Upper lobe of right lung (tissue), 1 donor: ENCODE measurements around the gene MRPL55. TPM values are rescaled to one million over a fixed set of nuclear protein-coding genes. Genes with fewer than 3 reads are reported as not detected.
"Not testable (repeated sequence)": the region's sequence is repeated elsewhere in the genome, so short reads cannot be mapped to it uniquely, and the experiment has no call there.

Experiments used
- ATAC-seq: fragments of 200-7000 bp; cut with Tn5 transposase; one replicate; pipeline ENCODE4 v1.9.1; 2020; ENCODE audit warnings: mild to moderate bottlenecking, moderate library complexity
- DNase-seq: peaks from one replicate; pipeline ENCODE4 v3.0.0-alpha.2; 2020
- H3K27ac ChIP-seq: fragments of 200-600 bp; one replicate; pipeline ENCODE4 v1.8.0; 2022
- H3K27me3 ChIP-seq: fragments of 200-600 bp; one replicate; pipeline ENCODE4 v1.8.0; 2022; ENCODE audit warnings: mild to moderate bottlenecking
- H3K36me3 ChIP-seq: fragments of 200-600 bp; one replicate; pipeline ENCODE4 v1.8.0; 2022
- H3K4me1 ChIP-seq: fragments of 200-600 bp; one replicate; pipeline ENCODE4 v1.8.0; 2022
- H3K4me3 ChIP-seq: fragments of 200-600 bp; one replicate; pipeline ENCODE4 v1.8.0; 2022; ENCODE audit warnings: mild to moderate bottlenecking
- H3K9me3 ChIP-seq: fragments of 200-600 bp; one replicate; pipeline ENCODE4 v1.8.0; 2022
- intact Hi-C: fragments of 100-400 bp; cut with DNase I; formaldehyde crosslinking; loops from one replicate; pipeline ENCODE4 v1.11.0; 2022
- total RNA-seq: library from RNA; stranded (reverse); fragmentation: NEBNext Ultra II Directional; extraction: Animal tissue kit (Norgen Biotek cat#: 25700); gene quantifications from one replicate; pipeline ENCODE4 v1.2.1, GENCODE V29; 2021
- TF ChIP-seq, protein P1 (sequence below): fragments of 200-600 bp; IDR thresholded peaks from one replicate; pipeline ENCODE4 v1.8.0; 2022; ENCODE audit warnings: antibody characterized with exemption
- donor health status: DM: no; HTN: yes; CAD: no; lungs with severe emphysema.

MRPL55 gene
- total RNA-seq, 1 donor from 2014 or later: 39.9 TPM

DNA sequence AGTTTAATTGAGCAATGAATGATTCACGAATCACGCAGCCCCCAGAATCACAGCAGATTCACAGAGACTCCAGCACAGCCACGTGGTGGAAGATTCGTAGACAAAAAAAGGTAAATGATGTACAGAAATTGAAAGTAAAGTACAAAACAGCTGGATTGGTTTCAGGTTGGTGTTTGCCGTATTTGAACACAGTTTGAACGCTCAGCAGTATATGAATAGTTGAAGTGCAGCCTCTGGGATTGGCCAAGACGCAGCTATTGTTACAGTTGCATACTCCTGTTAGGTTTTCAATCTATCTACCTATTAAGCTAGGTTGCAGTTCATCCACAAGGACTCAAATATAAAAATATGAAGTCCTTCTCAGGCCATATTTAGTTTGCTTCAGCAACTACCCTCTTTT lies 3.1 kb upstream of the MRPL55 start:
- H3K36me3 ChIP-seq: peaks cover 6% of the 10 kb centered on the region
- H3K27me3 ChIP-seq: no peaks in the 10 kb centered on the region
- H3K4me1 ChIP-seq: peaks cover 22% of the 10 kb centered on the region
- TF ChIP-seq, protein P1, sequence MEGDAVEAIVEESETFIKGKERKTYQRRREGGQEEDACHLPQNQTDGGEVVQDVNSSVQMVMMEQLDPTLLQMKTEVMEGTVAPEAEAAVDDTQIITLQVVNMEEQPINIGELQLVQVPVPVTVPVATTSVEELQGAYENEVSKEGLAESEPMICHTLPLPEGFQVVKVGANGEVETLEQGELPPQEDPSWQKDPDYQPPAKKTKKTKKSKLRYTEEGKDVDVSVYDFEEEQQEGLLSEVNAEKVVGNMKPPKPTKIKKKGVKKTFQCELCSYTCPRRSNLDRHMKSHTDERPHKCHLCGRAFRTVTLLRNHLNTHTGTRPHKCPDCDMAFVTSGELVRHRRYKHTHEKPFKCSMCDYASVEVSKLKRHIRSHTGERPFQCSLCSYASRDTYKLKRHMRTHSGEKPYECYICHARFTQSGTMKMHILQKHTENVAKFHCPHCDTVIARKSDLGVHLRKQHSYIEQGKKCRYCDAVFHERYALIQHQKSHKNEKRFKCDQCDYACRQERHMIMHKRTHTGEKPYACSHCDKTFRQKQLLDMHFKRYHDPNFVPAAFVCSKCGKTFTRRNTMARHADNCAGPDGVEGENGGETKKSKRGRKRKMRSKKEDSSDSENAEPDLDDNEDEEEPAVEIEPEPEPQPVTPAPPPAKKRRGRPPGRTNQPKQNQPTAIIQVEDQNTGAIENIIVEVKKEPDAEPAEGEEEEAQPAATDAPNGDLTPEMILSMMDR: no peak
- no peak overlapping the region for H3K27ac ChIP-seq
- intact Hi-C loops: no loop called here
- ATAC-seq (no peak), DNase-seq (no peak)
- no peaks in the 10 kb centered on the region for H3K9me3 ChIP-seq
- no peak overlapping the region for H3K4me3 ChIP-seq

DNA sequence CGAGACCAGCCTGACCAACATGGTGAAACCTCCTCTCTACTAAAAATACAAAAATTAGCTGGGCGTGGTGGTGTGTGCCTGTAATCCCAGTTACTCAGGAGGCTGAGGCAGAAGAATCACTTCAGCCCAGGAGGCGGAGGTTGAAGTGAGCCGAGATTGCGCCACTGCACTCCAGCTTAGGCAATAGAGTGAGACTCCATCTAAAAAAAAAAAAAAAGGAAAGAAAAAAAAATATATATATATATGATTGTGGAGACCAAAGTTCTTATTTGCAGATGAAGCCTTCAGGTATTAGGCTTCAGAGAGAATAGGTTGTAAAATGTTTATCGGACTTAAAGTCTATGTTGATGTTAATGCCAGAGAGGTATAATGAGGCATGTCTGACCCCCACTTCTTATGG lies 2.2 kb upstream of the MRPL55 start:
- intact Hi-C loops, H3K9me3 ChIP-seq, H3K27me3 ChIP-seq, H3K27ac ChIP-seq, H3K4me3 ChIP-seq, DNase-seq, ATAC-seq: not testable (repeated sequence)
- peaks cover 22% of the 10 kb centered on the region for H3K4me1 ChIP-seq
- peaks cover 14% of the 10 kb centered on the region for H3K36me3 ChIP-seq

DNA sequence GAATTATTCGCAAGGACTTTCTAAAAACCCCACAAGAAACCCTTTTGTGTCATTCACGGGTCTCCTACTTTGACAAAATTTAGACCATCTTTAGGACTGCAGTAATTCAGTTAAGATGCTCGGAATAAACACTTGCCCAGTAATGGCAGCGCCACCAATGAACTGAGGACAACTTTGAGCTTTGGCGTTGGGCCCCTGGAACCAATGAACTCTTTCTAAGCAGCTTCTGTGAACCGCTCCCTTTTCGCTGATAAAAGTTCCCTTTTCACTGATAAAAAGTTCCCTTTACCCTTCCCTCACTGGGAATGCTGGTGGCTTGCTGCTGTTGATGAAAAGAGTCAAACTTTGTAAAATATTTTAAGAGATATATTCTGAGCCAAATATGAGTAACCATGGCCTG lies 1.5 kb upstream of the MRPL55 start:
- intact Hi-C loops: no loop called here

DNA sequence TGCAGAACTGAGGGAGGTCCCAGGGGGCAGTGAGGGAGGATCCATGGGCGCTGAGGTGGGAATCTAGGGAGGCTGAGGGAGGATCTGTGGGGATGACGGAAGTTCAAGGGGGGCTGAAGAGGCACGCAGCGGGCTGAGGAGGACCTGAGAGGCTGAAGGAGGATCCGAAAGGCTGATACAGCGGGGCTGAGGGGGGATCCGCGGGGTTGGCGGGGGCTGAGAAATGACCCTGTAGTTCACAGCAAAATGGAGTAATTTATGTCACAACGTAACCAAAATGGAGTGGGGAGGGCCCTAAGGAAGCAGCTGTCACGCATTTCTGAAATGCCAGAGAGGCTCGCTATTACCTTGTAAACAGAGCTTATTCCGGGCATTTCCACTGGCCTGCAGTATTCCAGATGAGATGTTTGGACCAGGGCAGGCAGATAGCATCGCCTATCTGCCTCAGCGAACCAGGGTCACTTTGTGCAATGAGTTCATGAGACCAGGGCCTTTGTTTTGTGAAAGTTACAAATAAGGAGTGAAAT lies 926 bp upstream of the MRPL55 start:
- intact Hi-C loops: no loop called here
- DNase-seq: no peak
- peak overlapping the region; percentile 86 for H3K27ac ChIP-seq

More for the DNA sequence above, 1.5 kb upstream of the MRPL55 start:
- peak overlapping the region; percentile 76 for H3K4me3 ChIP-seq
- H3K36me3 ChIP-seq: peaks cover 21% of the 10 kb centered on the region
- ATAC-seq: no peak
- H3K9me3 ChIP-seq: no peaks in the 10 kb centered on the region
- no peak for DNase-seq
- H3K4me1 ChIP-seq: peaks cover 22% of the 10 kb centered on the region
- no peaks in the 10 kb centered on the region for H3K27me3 ChIP-seq
- TF ChIP-seq, protein P1: no peak
- H3K27ac ChIP-seq: peak overlapping the region; percentile 86

DNA sequence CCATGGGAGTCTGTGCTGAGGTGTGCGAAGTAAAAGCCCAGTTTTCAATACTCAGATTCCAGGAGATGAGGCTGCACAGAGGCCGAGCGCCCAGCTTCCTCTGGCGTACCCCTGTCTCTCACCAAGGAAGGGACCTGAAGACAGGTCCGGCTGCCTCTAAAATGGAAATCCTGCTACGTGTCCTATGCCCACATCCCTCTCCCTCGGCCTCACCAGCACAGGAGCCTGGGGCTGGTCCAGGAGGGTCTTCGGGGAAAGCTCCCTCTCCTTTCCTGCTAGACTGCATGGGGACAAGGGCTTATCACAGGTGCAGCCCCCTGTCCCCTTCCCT lies 392 bp downstream of the MRPL55 start:
- TF ChIP-seq, protein P1: no peak
- no peak for DNase-seq
- intact Hi-C loops: no loop called here
- peaks cover 21% of the 10 kb centered on the region for H3K36me3 ChIP-seq
- no peaks in the 10 kb centered on the region for H3K27me3 ChIP-seq
- H3K9me3 ChIP-seq: no peaks in the 10 kb centered on the region
- peak overlapping the region; percentile 86 for H3K27ac ChIP-seq
- peak overlapping the region; percentile 76 for H3K4me3 ChIP-seq
- peaks cover 27% of the 10 kb centered on the region for H3K4me1 ChIP-seq
- no peak for ATAC-seq

More for the DNA sequence above, 926 bp upstream of the MRPL55 start:
- TF ChIP-seq, protein P1: no peak
- Histone ChIP-seq H3K27me3 (no peaks in the 10 kb centered on the region), H3K4me1 (peaks cover 22% of the 10 kb centered on the region), H3K9me3 (no peaks in the 10 kb centered on the region), H3K4me3 (peak overlapping the region; percentile 76), H3K36me3 (peaks cover 21% of the 10 kb centered on the region)
- peak; percentile 7 for ATAC-seq

DNA sequence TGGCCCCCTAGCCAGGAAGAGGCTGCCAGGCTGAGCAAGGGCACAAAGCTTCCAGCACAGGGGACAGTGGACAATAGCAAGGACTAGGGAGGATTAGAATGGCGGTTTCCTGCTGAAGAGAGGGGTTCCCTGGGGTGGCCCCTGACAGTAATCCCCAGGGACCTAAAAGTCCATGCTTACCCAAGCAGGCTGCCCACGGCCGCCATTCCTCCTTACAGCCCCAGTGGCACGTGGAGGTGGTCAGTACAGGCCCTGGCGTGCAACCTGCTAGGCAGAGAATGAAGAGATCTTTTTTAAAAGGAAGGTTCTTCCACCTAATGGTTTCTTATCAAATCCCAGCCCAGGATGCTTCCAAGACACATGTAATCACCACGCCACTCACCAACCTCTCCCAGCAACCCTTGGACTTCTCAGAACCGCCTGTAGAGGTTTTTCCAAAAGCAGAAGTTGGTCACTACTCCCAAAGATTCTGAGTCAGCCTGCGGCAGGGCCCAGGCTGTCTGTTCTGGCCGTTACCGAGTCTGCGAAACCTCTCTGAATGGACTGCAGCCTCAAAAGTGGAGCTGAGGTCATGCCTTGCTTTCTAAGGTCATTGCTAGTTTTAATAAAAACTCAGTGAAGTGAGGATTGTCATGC lies 926 bp downstream of the MRPL55 start:
- intact Hi-C loops: no loop called here
- DNase-seq: no peak
- no peaks in the 10 kb centered on the region for H3K27me3 ChIP-seq
- H3K9me3 ChIP-seq: no peaks in the 10 kb centered on the region
- peaks cover 30% of the 10 kb centered on the region for H3K4me1 ChIP-seq
- TF ChIP-seq, protein P1: no peak
- H3K27ac ChIP-seq: peak overlapping the region; percentile 86
- H3K4me3 ChIP-seq: peak overlapping the region; percentile 76
- ATAC-seq: no peak
- peaks cover 21% of the 10 kb centered on the region for H3K36me3 ChIP-seq
